Stimulated activated naive CD8-positive, alpha-beta T cell treated with anti-CD3 and anti-CD28 coated beads, Interleukin-15, Interleukin-2, amounts not matched to agents 100 ng/mL and 50 ng/mL, for 24 hours (primary cell): ENCODE results near the gene ANKFY1.

Source experiments
- H3K27ac Mint-ChIP-seq: one replicate; pipeline ENCODE4 v1.8.0; 2021; ENCODE audit warnings: mild to moderate bottlenecking, mixed read lengths
- H3K27me3 Mint-ChIP-seq: one replicate; pipeline ENCODE4 v1.8.0; 2021; ENCODE audit warnings: mixed read lengths
- H3K36me3 Mint-ChIP-seq: one replicate; pipeline ENCODE4 v1.8.0; 2021; ENCODE audit warnings: low read depth, mixed read lengths
- H3K4me1 Mint-ChIP-seq: one replicate; pipeline ENCODE4 v1.8.0; 2021; ENCODE audit warnings: low read depth, mixed read lengths
- H3K4me3 Mint-ChIP-seq: one replicate; pipeline ENCODE4 v1.8.0; 2021; ENCODE audit warnings: mild to moderate bottlenecking, mixed read lengths
- H3K9me3 Mint-ChIP-seq: one replicate; pipeline ENCODE4 v1.8.0; 2021; ENCODE audit warnings: mixed read lengths

Gene ANKFY1

DNA sequence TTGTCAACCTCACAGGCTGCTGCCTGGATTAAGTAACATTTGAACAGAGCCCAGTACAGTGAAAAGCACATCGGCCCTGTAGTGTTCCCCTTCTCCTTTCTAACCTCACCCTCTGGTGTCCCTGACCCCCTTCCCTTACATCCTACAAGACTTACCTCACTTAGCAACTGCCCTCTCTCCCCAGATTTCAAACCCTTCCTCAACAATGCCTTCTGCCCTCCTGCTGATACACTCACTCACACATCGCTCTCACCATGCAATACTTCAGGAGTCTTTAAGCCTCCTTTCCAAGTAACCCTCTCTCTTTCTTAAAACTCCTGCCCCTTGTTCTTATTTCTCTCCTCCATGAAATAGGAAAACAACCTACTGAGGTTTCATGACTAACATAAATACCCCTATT lies 138.8 kb downstream of the ANKFY1 start:
- peaks cover 33% of the 10 kb centered on the region for H3K4me1 Mint-ChIP-seq
- no peak overlapping the region for H3K4me3 Mint-ChIP-seq
- H3K27me3 Mint-ChIP-seq: no peaks in the 10 kb centered on the region
- no peaks in the 10 kb centered on the region for H3K9me3 Mint-ChIP-seq
- peak overlapping the region; percentile 64 for H3K27ac Mint-ChIP-seq
- H3K36me3 Mint-ChIP-seq: peaks cover 40% of the 10 kb centered on the region

DNA sequence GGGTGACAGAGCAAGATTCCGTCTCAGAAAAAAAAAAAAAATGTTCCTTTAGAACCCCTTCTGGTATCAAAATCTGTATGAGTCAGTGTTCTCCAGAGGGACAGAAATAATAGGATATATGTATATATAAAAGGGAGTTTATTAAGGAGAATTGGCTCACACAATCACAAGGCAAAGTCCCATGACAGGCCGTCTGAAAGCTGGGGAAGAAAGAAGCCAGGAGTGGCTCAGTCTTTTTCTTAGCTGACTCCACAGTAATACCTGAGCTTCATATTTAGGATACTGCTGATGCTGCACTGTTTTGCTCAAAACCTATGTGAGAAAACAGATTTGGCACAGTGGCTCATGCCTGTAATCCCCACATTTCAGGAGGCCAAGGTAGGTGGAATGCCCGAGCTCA lies 143.4 kb downstream of the ANKFY1 start:
- Mint-ChIP-seq H3K9me3 (no peaks in the 10 kb centered on the region), H3K27ac (no peak overlapping the region), H3K36me3 (peaks cover 42% of the 10 kb centered on the region), H3K27me3 (no peaks in the 10 kb centered on the region), H3K4me3 (no peak overlapping the region), H3K4me1 (peaks cover 9% of the 10 kb centered on the region)

DNA sequence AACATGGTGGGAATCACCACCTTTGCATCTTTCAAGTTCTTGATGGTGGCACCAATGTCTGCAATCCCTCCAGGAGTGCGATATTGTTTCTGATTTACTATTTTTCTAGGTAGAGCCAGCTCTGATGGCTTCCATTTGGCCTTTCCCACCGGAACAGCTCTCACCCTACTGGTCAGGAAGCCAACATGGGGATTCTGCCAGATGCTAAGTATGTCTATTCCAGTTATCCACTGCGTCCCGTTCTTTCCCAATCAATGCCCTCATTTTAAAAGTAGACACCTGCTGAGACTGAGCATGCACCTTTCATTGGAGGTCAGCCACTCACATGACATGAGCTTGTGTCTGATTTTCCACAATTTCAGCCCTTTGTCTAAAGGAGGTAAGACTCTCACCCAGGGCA lies 144.5 kb downstream of the ANKFY1 start:
- H3K4me1 Mint-ChIP-seq: peaks cover 3% of the 10 kb centered on the region
- no peak overlapping the region for H3K4me3 Mint-ChIP-seq
- H3K9me3 Mint-ChIP-seq: no peaks in the 10 kb centered on the region
- peaks cover 40% of the 10 kb centered on the region for H3K36me3 Mint-ChIP-seq
- H3K27me3 Mint-ChIP-seq: no peaks in the 10 kb centered on the region
- no peak overlapping the region for H3K27ac Mint-ChIP-seq

DNA sequence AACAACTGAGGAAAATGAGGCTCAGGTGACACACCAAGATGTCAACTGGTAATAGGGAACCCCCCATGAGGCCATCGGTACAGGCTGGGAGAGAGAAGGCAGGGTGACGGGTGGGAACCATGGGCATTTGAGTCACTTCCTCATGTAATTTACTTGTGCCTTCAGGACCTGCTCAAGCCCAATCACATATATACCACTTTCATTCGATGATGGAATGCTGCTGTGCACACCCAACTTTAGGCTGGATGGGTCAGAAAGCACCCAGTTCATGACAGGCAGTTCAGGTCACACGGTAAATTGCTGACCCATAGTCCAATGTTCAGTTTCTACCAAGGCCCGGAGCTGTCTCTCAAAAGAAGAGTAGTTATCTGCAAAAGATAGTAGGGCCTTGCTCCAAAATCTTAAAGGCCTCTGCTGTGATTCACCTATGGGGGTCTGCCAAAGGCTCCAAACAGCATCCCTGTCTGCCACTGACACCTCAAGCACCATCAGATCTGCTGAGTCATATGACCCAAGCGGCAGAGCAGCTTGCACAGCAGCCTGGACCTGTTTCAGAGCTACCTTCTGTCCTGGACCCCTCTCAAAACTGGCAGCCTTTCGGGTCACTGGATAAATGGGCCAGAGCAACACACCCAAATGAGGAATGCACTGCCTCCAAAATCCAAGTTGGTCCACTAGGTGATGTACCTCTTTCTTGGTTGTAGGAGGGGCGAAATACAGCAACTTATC lies 145.6 kb downstream of the ANKFY1 start:
- H3K9me3 Mint-ChIP-seq: no peaks in the 10 kb centered on the region
- H3K36me3 Mint-ChIP-seq: peaks cover 35% of the 10 kb centered on the region
- no peak overlapping the region for H3K27ac Mint-ChIP-seq

DNA sequence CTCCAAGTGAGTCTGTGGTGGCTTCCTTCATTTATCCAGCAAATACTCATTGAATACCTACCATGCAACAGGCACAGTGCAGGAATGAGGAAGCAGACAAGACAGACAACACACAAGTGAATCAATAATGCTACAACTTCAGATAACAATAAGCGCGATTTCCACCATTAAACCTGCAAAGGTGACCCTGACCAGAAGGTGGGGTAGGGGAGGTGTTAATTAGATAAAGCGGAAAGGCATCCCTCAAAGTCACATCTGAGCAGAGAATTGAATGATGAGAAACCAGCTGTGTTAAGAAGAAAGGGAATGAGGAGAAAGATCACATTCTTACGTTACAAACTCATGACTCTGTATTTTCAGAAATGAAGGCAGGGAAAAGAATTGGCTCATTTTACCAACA lies 147.3 kb downstream of the ANKFY1 start:
- no peaks in the 10 kb centered on the region for H3K27me3 Mint-ChIP-seq
- peaks cover 39% of the 10 kb centered on the region for H3K36me3 Mint-ChIP-seq
- peaks cover 3% of the 10 kb centered on the region for H3K4me1 Mint-ChIP-seq
- no peak overlapping the region for H3K4me3 Mint-ChIP-seq
- no peak overlapping the region for H3K27ac Mint-ChIP-seq
- no peaks in the 10 kb centered on the region for H3K9me3 Mint-ChIP-seq

More for the DNA sequence above, 145.6 kb downstream of the ANKFY1 start:
- no peaks in the 10 kb centered on the region for H3K27me3 Mint-ChIP-seq
- no peak overlapping the region for H3K4me3 Mint-ChIP-seq
- H3K4me1 Mint-ChIP-seq: peaks cover 3% of the 10 kb centered on the region
